Heart right ventricle (tissue), 16 donors: Measurements from ENCODE around the gene EEPD1. TPM values are rescaled to one million over a fixed set of nuclear protein-coding genes. Genes with fewer than 3 reads are reported as not detected.
"Not testable (repeated sequence)": the region's sequence is repeated elsewhere in the genome, so short reads cannot be mapped to it uniquely, and the experiment has no call there.

Source experiments
- ATAC-seq, 8 donors: fragments of 200-7000 bp; cut with Tn5 transposase; one replicate each; pipeline ENCODE4 v1.9.1; 2020; ENCODE audit warnings: mild to moderate bottlenecking in 8 of 8, moderate library complexity in 8 of 8, moderate number of reproducible peaks in 1 of 8
- DNase-seq, 2 donors: peaks; one replicate each; pipeline ENCODE4 v3.0.0-alpha.2; 2020
- H3K27ac ChIP-seq, 10 donors: fragments of 200-600 bp; sonication (generic) in 2 of 10; one replicate each; pipeline versions ENCODE4 v1.5.0 to v1.8.0; 2020 to 2022; ENCODE audit warnings: mild to moderate bottlenecking in 3 of 10
- H3K27me3 ChIP-seq, 7 donors: fragments of 200-600 bp; one replicate each; pipeline ENCODE4 v1.8.0; 2021 to 2022; ENCODE audit warnings: mild to moderate bottlenecking in 2 of 7
- H3K36me3 ChIP-seq, 9 donors: fragments of 200-600 bp; sonication (generic) in 1 of 9; one replicate each; pipeline versions ENCODE4 v1.5.0 to v1.8.0; 2020 to 2022; ENCODE audit warnings: mild to moderate bottlenecking in 2 of 9
- H3K4me1 ChIP-seq, 9 donors: fragments of 200-600 bp; sonication (generic) in 1 of 9; one replicate each; pipeline versions ENCODE4 v1.5.0 to v1.8.0; 2020 to 2022; ENCODE audit warnings: mild to moderate bottlenecking in 4 of 9
- H3K4me3 ChIP-seq, 10 donors: fragments of 200-600 bp; sonication (generic) in 2 of 10; one replicate each; pipeline versions ENCODE4 v1.5.0 to v1.8.0; 2020 to 2022; ENCODE audit warnings: mild to moderate bottlenecking in 7 of 10, moderate library complexity in 2 of 10
- H3K9me3 ChIP-seq, 11 donors: fragments of 200-600 bp in 10 of 11; sonication (generic) in 2 of 11; one replicate each; pipeline versions ENCODE4 v1.5.0 to v1.8.0; 2013 to 2022; ENCODE audit warnings: mild to moderate bottlenecking in 2 of 11, control low read depth in 1 of 11, moderate library complexity in 1 of 11
- WGBS, 2 donors: extraction: QIAGEN DNeasy Blood & Tissue Kit; methylation state at CpG; one replicate each; pipeline ENCODE4 v1.1.7; 2013; ENCODE audit warnings: inconsistent platforms in 1 of 2; 5-methylcytosine and 5-hydroxymethylcytosine counted together
- intact Hi-C, 10 donors: fragments of 100-400 bp; cut with DNase I; formaldehyde crosslinking; loops; one replicate each; pipeline versions ENCODE4 v1.11.1 to v1.14.2; 2022
- long read RNA-seq, 3 donors: library from polyadenylated mRNA; unstranded; transcript quantifications; one replicate each; pipeline ENCODE4 v2.0.0, GENCODE V29; 2020 to 2021
- polyA plus RNA-seq, 2 donors: library from polyadenylated mRNA; stranded (reverse); fragments of 200-250 nt; gene quantifications; one replicate each; pipeline ENCODE4 v1.2.3, GENCODE V29; 2013
- total RNA-seq, 10 donors: library from RNA; stranded (reverse); fragmentation: NEBNext Ultra II Directional in 3 of 10; extraction: Animal tissue kit (Norgen Biotek cat#: 25700) in 3 of 10; gene quantifications; one replicate each; pipeline versions ENCODE4 v1.2.1 to v1.2.4, GENCODE V29; 2021 to 2023
- TF ChIP-seq, protein P1 (sequence below), 9 donors: fragments of 200-600 bp; sonication (generic) in 2 of 9; IDR thresholded peaks; one replicate each; pipeline versions ENCODE4 v1.5.0 to v1.8.0; 2021 to 2022; ENCODE audit warnings: antibody characterized with exemption in 9 of 9, mild to moderate bottlenecking in 5 of 9, moderate library complexity in 1 of 9
- donor health status: Arrhythmogenic right ventricular cardiomyopathy.
- donor health status: ischemic (EF 13 %, LVEDD 7.1; RV severe dilation, severe dysfunction).
- donor health status: healthy with polysubstance abuse.
- donor health status: DM: no; HTN: yes; CAD: no.
- donor health status: DM: no; HTN: no; CAD: no.
- donor health status: ischemic (EF 25% LVEDD 6.9; RV normal size, moderate dysfunction).
- donor health status: ischemic (EF 25% LVEDD 5.7; RV mildly dilated, moderate dysfunction).
- donor health status: healthy.
- donor health status: DM: yes; HTN: yes; CAD: no.
- donor health status: Ischemic cardiomyopathy.
- donor health status: ischemic (EF 35%, LVEDD 5.7; RV mildly dilated, moderate dysfunction).
- donor health status: nonischemic (EF 11% LVEDD 7.7; RV severe dilation, severe dysfunction).
- donor health status: DM: yes; HTN: yes; CAD: no.
- donor health status: PGD.
- donor health status: ischemic (EF 29% LVEDD 5.4; RV normal size, mild dysfunction).
- donor health status: nonischemic (EF 23%, LVEDD 6.1; RV moderate dilation, normal function).

Gene EEPD1
- total RNA-seq (10 to 100 TPM in 2 of 10 donors, 1 to 10 TPM in 8; 6.1 to 14.7 (median 8.4) TPM), polyA plus RNA-seq (10 to 100 TPM in 1 of 2 donors, 1 to 10 TPM in 1; 6.7 to 15.2 TPM)
- long read RNA-seq, donor 1, full-length matches to known transcripts, result 23 of 28 reads
- long read RNA-seq, donor 1, partial matches to known transcripts, result 1 of 28 reads
- long read RNA-seq, donor 1, other reads (novel, unspliced or antisense), result 4 of 28 reads
- long read RNA-seq, donor 2, full-length matches to known transcripts, result 12 of 18 reads
- long read RNA-seq, donor 2, partial matches to known transcripts, result 3 of 18 reads
- long read RNA-seq, donor 2, other reads (novel, unspliced or antisense), result 3 of 18 reads
- long read RNA-seq, donor 3, full-length matches to known transcripts, result 31 of 36 reads
- long read RNA-seq, donor 3, partial matches to known transcripts, result 1 of 36 reads
- long read RNA-seq, donor 3, other reads (novel, unspliced or antisense), result 4 of 36 reads

DNA sequence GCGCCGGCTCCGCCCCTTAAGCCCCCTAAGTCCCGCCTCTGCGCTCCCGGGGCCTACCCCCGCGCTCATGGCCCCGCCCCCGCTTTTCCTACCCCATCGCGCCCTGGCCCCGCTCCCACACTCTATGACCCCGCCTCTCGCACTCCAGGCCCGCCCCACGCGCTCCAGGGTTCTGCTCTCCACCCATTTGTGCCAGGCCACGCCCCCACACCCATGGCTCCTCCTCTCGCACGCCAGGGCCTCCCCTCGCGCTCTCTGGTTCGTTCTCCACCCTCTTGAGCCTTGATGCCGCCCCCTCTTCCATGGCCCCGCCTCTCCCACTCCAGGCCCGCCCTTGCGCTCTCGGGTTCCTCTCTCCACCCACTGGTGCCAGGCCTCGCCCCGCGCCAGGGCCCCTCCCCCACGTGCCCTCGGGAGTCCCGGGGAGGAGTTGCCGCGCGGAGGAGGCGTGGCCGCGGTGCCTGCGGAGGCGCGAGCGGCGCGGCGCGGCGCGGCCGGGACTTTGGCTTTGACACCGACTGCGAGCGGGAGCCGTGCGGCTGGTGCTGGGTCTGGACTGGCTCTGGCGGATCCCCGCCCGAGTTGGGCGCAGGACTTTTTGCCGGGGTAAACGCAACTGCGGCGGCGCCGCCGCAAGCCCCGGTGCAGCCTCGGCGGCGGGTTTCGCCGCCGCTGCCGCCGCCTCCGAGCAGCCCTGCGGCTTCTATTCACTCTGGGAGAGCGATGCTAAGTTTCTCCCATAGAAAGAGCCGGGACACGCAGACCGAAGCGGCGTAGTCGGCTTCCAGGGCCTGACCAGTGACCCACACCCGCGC, at the start of gene EEPD1:
TSS of gene EEPD1 (plus strand) at position 499 of the 815 bp plus-strand sequence. CDS start 1,071 bp downstream, outside the sequence.
- H3K9me3 ChIP-seq, result peaks cover 0 to 10% (median 0%) of the 10 kb centered on the region in 11 donors
- TF ChIP-seq, protein P1, sequence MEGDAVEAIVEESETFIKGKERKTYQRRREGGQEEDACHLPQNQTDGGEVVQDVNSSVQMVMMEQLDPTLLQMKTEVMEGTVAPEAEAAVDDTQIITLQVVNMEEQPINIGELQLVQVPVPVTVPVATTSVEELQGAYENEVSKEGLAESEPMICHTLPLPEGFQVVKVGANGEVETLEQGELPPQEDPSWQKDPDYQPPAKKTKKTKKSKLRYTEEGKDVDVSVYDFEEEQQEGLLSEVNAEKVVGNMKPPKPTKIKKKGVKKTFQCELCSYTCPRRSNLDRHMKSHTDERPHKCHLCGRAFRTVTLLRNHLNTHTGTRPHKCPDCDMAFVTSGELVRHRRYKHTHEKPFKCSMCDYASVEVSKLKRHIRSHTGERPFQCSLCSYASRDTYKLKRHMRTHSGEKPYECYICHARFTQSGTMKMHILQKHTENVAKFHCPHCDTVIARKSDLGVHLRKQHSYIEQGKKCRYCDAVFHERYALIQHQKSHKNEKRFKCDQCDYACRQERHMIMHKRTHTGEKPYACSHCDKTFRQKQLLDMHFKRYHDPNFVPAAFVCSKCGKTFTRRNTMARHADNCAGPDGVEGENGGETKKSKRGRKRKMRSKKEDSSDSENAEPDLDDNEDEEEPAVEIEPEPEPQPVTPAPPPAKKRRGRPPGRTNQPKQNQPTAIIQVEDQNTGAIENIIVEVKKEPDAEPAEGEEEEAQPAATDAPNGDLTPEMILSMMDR (IDR thresholded peaks at IDR 0.05), result no peak
- 0% methylated on average over 86 to 88 of the region's 88 CpGs for WGBS, 2 donors
- DNase-seq (peak; percentile 100), ATAC-seq (peak; percentile 96 to 98 (median 97))
- H3K27me3 ChIP-seq, result no peaks in the 10 kb centered on the region
- peaks cover 0 to 4% (median 0%) of the 10 kb centered on the region in 9 donors for H3K36me3 ChIP-seq
- H3K27ac ChIP-seq, result peak within 1 kb of the TSS; percentile 62 to 94 (median 89)
- peak within 1 kb of the TSS; percentile 62 to 95 (median 92) for H3K4me3 ChIP-seq
- intact Hi-C loops, result loop anchor here in 6 of 10 donors (1.0 to 10.0 kb wide), 8 partner anchors 24 to 168 kb away; no protein-coding TSS in a partner anchor
- peaks cover 8 to 54% (median 50%) of the 10 kb centered on the region in 9 donors for H3K4me1 ChIP-seq

DNA sequence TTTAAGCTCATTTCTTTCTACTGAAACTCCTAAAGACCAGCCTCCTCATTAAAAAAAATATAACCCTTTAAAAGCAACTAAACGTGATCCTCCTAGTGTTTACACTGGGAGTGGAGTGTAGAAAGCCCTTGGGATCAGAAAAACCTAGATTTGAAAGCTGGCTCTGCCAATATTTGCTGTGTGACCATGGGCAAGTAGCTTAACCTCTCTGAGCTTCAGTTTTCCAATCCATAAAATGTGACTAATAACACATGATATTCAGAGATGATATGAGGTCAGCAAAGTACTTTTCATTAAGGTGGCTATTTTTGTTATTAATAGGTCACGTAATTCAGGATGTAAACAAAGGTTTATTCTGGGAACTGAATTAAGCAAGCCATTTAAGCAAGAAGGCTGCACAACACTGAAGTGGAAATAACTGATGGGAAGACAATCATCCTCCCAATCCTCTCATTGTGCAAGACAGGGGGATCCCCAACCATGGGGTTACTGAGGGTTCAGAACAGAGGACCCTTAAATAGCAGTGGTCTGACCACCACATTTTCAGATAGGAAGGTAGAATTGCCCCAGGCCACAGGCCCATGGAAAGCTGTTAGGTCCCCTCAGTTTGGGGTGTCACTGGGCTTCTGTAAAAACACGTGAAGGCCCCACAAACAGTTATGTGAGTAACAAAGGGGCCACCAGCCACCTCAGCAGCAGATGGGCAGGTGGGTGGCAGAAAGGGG, 49.1 kb upstream of the EEPD1 start:
- TF ChIP-seq, protein P1 (IDR thresholded peaks at IDR 0.05), result no peak
- intact Hi-C loops, result no loop called here
- Histone ChIP-seq H3K4me1 (peaks cover 0 to 9% (median 0%) of the 10 kb centered on the region in 9 donors), H3K9me3 (peaks cover 0 to 5% (median 0%) of the 10 kb centered on the region in 11 donors), H3K27me3 (no peaks in the 10 kb centered on the region), H3K27ac (no peak overlapping the region), H3K4me3 (no peak overlapping the region), H3K36me3 (no peaks in the 10 kb centered on the region)
- DNase-seq (no peak), ATAC-seq (peak in 4 of 8 donors; percentile 17 to 52 (median 36))
- WGBS, 2 donors, result 55 to 58% methylated on average over 3 of the region's 3 CpGs

DNA sequence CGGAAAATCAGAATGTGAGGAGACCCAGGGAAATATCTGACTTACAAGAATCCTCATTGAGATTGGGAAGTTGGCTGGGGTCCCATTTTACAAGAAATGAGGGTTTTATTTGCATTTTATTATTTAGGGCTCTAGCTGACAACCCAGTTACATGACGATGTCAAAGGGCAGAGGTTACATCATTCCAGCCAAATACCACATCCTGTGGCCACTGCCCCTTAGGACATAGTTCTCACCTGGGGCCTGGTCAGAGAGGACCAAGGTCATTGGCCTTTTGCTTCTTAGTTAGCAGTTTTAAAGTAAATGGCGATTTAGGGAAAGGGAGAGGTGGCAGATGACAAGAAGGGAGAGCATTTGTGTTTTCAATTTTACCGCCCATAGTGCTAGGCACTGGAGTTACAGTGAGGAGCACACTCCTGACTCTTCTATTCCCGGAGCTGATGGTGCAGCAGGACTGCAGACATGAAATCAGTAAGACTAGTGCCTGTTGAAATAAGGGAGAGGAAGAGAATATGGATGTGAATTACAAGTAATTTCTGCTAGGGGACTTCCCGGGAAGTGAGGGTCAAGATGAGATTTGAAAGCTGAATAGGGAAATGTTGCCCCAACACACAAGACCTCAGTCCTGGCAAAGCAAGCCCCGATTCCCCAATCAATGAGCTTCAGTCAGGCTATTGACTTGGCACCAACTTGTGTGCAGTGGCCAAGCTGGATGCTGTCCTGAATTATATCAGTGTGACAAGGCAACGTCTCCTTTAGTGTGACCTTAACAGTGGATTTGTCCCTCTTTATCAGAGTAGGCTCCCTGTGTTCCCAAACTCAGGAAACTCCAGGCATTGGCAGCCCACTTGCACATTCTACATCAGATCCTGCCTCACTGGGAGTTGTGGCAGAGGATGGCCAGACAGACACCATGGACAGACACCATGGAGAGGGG, 45.8 kb upstream of the EEPD1 start:
- DNase-seq, H3K9me3 ChIP-seq, intact Hi-C loops, H3K36me3 ChIP-seq, H3K27ac ChIP-seq, H3K4me3 ChIP-seq, H3K27me3 ChIP-seq, H3K4me1 ChIP-seq: not testable (repeated sequence)
- 89 to 94% methylated on average over 5 to 6 of the region's 8 CpGs for WGBS, 2 donors
- ATAC-seq, result peak in 5 of 8 donors; percentile 42 to 85 (median 78)
